Heart left ventricle (tissue), 13 donors: ENCODE results near the gene MYL6B.

Source experiments
- POLR2A ChIP-seq, 2 donors: fragments of 450-650 bp; IDR thresholded peaks; one replicate each; pipeline ENCODE4 v1.6.1; 2017; ENCODE audit warnings: antibody characterized with exemption in 2 of 2, mild to moderate bottlenecking in 2 of 2, moderate library complexity in 2 of 2
- TF ChIP-seq, protein P1 (sequence below), 12 donors: fragments of 200-600 bp; sonication (generic) in 4 of 12; IDR thresholded peaks; one replicate each; pipeline versions ENCODE4 v1.5.0 to v1.8.0; 2018 to 2022; ENCODE audit warnings: antibody characterized with exemption in 12 of 12, mild to moderate bottlenecking in 5 of 12
- donor health status: ischemic (EF 13 %, LVEDD 7.1; RV severe dilation, severe dysfunction).
- donor health status: DM: no; HTN: yes; CAD: no.
- donor health status: DM: no; HTN: no; CAD: no.
- donor health status: ischemic (EF 25% LVEDD 6.9; RV normal size, moderate dysfunction).
- donor health status: ischemic (EF 25% LVEDD 5.7; RV mildly dilated, moderate dysfunction).
- donor health status: ischemic (EF 35%, LVEDD 5.7; RV mildly dilated, moderate dysfunction).
- donor health status: nonischemic (EF 11% LVEDD 7.7; RV severe dilation, severe dysfunction).
- donor health status: DM: yes; HTN: yes; CAD: no.
- donor health status: PGD.
- donor health status: ischemic (EF 29% LVEDD 5.4; RV normal size, mild dysfunction).
- donor health status: nonischemic (EF 23%, LVEDD 6.1; RV moderate dilation, normal function).

DNA sequence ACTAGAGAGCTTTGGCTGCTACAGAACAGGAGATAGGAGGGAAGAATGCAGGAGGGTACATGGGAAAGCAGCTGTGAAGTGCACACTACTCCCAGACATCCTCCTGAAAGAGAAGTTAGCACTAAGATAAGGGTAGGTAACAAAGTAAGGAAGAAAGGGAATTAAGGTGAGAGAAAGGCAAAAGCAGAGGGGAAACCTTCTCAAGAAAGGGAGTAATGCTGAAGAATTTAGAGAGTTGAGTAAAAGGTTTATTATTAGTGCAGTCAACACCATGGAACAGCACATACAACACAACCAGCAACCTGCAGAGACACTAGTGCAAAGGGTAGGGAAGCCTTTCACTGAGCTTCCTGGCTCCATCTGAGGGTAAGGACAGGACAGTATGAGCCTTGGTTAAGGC is 51.9 kb downstream of the MYL6B start:
- TF ChIP-seq, protein P1, sequence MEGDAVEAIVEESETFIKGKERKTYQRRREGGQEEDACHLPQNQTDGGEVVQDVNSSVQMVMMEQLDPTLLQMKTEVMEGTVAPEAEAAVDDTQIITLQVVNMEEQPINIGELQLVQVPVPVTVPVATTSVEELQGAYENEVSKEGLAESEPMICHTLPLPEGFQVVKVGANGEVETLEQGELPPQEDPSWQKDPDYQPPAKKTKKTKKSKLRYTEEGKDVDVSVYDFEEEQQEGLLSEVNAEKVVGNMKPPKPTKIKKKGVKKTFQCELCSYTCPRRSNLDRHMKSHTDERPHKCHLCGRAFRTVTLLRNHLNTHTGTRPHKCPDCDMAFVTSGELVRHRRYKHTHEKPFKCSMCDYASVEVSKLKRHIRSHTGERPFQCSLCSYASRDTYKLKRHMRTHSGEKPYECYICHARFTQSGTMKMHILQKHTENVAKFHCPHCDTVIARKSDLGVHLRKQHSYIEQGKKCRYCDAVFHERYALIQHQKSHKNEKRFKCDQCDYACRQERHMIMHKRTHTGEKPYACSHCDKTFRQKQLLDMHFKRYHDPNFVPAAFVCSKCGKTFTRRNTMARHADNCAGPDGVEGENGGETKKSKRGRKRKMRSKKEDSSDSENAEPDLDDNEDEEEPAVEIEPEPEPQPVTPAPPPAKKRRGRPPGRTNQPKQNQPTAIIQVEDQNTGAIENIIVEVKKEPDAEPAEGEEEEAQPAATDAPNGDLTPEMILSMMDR (IDR thresholded peaks at IDR 0.05), result no peak
- TF ChIP-seq POLR2A (IDR thresholded peaks at IDR 0.05), result no peak
